HG03095 (cell line): ENCODE results near the gene LAMB1.

ENCODE experiments used
- ATAC-seq: cut with Tn5 transposase; IDR thresholded peaks from one replicate; pipeline ENCODE4 v1.9.1; 2021; ENCODE audit warnings: moderate library complexity; ENCODE audit not compliant: unreplicated experiment

Gene LAMB1

DNA sequence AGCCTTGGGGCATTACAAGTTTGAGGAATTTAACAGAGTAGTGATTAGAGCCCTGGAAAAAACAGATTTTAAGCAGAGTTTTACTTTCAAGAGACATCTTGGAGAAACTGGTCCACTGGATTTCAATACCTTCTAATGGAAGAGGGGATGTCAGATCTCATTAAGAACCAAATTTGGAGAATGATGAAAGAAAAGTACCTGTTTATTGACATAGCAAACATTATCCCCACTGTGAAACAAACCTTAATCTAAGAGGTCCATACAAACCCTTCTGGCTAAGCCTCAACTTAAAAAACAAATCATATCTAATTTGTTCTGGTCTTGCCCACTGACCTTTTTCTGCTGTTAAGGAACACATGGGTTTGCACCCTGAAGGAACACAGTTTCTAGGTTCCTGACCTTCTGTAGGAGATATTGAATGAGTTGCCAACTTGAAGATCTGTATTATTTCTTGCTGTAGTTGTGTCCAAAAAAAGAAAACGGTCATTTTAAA is 53.5 kb downstream of the LAMB1 start:
- ATAC-seq = no peak

DNA sequence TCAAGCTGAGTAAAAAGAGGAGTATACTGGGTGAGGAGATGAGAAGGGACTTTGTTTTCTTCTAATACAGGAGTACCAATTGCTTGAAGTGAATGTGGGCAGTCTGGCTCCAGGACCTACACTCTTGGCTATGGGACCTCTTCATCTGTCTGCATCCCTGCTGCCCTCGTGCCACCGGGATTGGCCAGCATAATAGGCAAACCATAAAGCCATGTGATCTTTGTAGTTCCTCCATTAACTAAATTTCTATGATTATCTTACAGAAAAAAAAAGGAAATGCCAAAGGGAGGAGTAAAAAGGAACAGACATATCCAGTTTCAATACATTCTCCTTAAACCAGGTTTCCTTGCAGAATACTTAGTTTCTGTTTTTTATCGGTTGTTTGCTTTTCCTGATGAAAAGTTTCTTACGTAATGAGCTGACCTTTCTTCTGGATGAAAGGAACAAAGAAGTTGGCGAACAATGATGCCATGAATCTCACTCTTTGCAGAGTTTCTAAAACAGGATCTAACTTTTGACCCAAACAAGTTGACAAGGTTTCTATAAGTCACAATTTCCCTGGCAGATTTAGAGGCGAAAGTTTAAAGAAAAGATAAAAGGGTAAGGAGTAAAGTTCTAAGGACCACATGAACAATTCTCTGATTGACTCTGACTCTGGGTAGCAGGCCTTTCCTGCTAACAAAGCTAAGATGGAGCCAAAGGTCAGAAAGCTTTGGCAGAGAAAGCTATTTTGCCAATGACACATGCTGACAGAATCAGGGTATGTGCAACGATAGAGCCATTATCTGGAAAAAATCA is 54.1 kb downstream of the LAMB1 start:
- ATAC-seq = no peak

DNA sequence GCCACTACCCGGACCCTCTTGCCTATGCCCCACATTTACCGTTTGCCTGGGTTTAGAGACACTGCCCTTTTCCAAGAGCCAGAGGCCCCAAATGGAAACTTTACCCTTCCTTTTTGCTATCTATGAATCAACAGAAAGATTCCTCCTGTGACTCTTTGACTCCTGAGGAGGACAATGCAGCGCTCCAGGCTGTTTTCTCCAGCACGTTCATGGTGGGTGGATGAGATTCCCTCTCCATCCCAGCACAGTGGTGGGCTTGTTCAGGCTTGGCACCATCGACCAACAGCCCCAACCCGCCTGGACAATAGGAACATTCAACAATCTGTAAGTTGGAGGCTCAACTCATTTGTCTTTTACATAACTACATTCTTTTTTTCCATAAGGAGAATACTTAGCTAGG is 56.1 kb downstream of the LAMB1 start:
- no peak for ATAC-seq

DNA sequence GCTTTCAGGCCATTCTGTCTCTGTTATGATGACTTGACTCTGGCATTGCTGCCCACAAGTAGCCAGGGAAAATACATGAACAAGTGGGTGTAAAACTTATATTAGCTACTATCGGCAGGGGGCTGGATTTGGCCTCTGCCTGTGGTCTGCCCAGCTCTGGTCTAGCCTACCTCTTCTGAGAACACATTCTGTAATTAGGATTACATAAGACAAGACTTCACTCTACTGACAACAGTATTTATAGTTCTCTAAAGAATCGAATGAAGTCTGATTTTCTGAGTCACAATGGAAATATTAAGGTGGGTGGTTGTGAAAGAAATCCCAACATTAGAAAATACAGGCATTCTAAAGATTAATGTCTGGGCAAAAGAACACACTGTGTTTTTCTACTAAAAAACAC is 56.5 kb downstream of the LAMB1 start:
- no peak for ATAC-seq

DNA sequence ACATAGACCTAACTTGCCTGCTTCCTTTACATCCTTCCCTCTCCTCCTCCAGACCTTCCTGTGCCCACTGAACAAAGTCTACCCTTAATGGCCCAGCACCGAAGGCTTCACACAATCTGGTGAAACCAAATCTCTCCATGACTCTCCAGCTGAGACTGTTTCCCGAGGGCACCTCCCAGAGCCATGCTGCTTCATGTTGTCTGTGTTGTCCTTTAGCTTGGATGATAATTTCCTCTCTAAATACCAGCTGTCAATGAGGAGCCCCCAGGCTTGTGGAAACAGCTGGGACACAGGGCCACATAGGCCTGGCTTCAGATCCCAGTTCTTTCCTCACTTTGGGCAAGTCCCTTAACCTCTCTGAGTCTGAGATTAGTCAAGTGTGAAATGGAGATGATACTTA is 57.6 kb downstream of the LAMB1 start:
- no peak for ATAC-seq

DNA sequence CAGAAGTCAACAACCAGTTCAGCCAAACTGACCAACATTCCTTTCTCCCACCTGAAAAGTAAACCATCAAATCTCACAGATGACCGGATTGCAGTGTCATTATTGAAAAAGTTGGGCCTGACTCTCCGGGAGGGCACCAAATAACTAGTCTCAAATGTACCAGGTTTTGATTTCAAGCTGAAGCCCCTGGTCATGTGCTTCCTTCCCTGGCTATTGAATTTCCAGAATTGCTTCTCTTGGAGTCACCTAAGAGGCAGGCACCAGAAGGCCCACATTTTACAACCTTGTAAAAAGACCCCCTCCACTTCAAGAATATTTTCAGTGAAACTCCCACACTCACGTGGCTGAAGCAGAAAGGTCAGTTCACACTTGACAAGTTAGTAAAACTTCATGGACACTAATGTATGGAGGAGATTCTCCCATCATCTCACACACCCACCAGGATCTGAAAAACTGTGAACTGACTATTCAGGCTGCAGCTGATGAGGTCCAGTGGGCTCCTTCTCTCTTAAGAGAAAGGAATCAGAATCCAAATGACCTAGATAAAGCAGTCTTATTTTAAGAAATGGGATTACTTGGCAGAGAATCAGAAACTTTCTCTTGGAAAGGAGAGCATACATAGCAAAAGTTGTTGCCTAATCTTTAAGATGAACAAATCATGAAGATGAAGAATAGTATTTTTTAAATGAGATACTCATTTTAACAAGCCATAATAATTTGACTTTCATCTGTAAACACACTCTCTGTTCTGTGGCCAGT is 58.4 kb downstream of the LAMB1 start:
- no peak for ATAC-seq

DNA sequence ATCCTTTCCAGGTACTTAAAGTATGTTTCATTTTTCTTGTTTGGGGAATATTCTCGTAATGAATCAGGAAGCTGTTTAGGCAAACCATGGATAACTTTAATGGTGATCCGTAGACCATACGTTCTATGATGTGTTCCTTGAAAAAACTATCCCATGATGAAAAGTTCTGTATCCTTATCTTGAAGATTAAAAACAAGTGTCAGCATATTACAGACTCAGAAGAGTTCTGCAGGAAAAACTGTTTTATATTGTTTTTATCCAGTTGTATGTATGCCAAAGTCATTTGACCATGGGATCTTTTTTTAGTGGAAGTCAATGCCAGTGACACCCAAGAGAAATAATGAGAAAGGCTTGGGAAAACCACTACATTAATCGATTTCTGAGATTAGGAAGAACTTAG is 59.9 kb downstream of the LAMB1 start:
- no peak for ATAC-seq

DNA sequence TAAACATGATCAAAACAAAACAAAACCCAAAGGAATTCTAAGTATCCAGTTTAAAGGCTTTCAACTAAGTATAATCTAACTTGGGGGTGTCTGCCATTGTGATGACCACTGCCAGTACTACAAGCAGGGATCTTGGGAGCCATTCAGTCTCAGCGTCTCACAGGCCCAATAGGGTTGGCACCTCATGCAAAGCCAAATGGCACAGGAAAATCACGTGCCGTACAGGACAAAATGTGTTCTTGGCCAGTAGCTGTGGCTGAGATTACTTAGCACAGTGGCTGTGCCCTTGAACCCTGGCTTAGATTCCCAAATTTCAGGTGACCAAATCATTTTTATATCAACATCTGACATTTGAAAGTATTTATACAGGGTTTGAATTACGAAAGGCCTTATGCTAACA is 62.0 kb downstream of the LAMB1 start:
- no peak for ATAC-seq

DNA sequence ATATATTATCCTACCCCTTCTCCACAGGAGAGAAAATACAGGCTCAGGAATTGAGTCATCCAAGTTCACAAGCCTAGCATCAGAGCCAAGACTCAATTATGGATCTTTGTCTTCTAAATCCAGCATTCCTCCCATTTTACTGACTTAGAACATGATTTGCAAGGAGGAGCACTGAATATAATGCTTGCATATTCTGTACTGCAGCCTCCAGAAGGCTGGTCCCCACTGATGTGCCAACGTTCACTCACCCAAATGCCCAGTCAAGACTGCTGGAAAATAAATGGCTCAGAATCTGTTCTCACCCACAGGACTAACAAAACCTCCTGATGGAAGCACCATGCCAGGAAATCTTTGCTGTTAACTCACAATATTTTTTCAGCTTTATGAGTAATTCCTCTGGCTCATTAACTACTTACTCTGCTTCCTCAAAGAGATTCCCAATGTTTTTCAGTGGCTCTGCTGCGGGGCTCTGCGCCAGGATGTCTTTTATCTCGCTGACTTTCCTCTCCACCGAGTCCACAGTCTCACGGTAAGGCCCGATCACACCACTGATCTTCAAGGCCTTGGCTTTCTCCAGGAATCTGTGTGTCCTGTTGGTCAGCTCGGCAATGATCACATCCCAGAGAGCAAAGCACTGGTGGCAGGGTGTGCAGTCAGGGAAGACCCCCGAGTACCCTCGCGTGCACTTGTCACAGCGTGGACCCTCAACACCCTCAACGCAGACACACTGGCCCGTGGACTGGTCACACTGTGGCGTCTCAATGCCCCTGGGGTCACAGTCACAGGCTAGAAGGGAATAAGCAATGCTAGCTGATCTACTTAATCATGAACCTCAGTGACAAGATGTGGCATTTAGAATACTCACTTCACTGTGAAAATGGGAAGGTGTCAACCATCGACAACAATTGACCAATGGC is 63.1 kb downstream of the LAMB1 start:
- no peak for ATAC-seq

DNA sequence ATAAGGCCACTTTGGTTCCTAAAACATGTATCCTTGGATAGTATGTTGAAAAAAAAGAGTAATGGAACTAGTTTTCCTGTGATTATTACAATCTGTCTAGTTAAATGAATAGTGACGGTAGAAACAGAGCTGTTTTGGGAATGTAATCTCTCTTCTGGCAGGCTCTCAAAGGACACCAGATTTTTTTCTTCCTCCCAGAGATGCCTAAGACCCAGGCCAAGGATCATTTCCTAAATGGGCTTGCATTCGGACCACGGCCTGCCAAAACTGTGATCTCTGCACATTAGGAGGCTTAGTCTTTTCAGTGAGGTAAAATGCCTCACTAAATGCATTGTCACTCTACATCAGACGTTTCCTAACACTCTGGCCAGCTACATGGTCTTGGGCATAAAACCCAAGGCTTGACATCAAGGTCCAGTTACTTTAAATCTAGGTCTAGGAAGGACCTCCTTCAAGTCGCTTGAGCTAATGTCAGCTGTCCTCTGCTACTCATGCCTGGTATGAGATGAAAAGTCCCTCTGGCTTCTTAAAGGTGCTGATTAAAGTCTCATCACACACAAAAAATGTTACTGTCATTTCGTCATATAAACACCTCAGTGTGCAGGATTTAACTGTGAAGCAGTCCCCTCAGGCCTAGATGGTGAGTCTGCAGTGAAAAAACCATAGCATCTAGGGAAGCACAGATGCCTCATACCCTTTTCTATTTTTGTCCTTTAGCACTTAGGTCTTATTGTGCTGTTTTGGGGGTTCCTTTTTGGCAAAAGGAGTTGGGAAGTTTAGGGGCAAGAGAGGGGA is 64.3 kb downstream of the LAMB1 start:
- no peak for ATAC-seq

DNA sequence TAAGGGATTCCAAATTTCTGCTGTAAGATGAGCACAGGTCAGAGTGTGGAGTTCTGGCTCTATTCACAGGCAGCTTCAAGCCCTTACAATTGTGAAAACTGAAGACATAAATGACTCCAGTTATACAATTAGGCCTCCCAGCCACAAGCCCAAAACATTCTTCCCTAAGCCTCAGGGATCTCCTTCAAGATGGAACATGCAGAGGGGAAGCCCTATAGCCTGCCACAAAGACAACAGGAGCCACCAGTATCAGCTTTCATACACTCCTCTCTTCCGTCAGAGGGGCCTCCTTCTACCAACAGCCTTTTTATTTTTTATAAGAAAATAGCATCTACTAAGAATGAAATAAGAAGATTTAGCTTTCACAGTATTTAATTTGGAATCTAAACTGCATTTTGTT is 65.4 kb downstream of the LAMB1 start:
- ATAC-seq = no peak

DNA sequence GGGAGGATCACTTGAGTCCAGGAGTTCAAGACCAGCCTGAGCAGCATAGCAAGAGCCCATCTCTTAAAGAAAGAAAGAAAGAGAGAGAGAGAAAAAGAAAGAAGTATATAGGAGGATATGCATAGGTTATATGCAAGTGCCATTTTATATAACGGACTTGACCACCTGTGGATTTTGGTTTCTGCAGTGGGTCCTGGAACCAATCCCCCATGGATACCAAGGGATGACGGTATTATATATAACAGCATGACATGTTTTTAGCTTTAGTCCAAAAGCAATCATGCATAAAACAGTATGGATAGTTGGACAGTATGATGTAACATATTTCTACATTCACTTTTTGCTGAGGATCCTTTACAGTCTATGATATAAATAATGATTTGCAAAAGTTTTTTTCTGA is 66.6 kb downstream of the LAMB1 start:
- no peak for ATAC-seq

DNA sequence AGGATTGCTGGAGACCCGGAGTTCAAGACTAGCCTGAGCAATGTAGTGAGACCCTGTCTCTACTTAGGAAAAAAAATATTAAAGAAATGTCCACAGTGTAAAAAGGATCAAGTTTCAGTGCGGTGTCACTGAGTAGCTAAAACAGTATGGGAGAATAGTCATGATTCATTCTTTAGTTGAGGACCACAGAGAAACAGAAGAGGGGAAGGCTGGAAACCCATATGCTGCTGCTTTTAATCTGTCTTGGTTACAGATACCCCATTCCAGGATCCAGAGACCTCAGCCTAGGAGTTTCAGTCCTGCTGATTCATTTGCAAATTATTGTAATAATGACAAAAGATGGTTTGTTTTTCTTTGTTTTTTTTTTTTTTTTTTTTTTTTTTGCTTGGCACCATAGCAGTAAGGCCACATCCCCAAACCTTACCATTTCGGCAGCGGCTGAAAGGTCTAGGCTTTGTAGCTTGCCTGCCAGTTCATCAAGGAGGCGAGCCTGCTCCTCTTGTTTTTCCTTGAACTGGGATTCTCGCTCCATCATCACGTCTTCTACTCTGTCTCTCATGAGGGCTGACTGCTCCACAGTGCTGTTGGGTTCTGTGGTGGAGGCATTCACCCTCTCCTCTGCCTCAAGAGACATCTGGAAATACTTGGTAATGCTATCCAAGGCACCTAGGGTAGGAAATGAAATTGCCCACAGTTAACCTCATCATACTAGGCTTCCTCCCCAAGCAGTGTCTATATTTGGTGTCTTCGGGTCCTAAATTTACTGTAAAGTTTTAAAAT is 67.8 kb downstream of the LAMB1 start:
- no peak for ATAC-seq

DNA sequence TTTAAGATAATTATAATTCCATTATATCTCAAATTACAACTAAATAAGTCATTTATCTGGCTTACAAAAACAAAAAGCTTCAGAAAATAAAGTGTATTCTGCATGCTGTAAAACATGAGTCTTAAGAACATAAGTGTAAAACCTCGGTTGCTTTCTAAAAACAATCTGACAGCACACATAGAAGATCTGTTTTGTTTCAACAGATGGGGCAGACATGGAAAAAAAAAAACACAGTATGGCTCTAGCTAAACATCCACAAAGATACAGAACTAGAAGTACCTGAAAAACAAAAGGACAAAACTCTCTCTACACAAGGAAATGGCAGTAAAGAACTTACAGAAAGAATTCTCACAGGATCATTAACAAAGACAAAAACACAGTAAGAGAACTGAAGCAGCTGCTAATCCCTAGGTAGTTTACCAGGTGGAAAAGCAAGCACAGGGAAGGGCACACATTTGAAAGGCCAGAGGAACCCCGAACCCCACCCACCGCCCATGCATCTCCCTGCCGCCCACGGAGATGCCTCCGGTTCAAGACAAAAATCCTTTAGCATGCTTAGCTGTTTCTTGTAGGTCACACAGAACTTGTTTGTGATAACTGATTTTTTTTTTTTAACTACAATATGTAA is 69.5 kb downstream of the LAMB1 start:
- ATAC-seq = no peak

DNA sequence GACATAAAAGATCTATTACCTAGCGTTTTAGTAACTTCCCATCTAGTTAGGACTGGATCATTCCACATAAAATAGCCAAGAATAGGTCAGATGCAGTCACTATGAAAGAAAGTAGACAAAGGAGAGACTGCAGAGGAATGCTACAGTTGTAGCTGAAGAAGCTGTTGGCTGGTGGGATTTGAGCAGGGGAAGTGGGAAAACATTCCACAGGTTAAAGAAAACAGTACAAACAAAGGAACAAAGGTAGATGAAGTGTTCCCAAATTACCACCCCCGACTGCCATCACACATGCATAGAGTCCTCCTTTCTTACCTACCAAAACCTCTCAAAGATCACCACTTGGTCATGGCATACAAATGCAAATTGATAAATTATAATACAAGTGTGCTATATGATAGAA is 70.2 kb downstream of the LAMB1 start:
- no peak for ATAC-seq

DNA sequence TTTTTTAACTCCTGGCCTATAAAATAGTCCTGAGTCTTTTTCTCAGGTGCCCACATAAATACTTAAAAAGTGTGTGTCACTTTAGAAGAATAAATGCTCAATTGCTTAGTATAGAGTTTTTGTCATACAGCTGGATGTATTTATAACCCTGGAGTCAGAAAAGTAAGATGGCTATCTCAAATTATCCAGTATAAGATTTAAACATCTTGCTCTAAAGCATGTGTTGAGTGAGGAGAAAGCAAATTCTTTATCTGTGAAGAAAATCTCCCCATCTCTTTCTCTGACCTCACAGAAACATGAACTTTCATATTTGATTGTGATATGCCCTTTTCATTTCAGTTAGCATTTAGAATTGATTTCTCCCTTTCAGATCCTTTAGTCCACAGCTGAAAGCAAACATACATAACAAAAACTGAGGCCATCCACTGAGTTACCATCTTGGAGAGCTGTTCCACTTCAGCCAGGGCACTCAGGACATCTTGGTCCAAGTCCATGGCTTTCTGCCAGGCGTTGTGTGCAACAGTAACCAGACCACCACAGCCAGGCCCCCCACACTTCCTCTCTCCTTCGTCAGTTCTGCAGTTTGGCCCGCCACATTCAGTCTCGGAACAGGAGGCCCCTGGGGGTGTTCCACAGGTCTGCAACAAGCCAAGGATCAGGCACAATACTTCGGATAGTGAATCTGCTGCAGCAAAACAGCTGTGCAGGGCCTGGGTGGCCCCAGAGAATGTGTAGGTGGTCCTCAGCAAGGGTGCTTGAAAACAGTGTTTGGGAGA is 71.0 kb downstream of the LAMB1 start:
- ATAC-seq = no peak

DNA sequence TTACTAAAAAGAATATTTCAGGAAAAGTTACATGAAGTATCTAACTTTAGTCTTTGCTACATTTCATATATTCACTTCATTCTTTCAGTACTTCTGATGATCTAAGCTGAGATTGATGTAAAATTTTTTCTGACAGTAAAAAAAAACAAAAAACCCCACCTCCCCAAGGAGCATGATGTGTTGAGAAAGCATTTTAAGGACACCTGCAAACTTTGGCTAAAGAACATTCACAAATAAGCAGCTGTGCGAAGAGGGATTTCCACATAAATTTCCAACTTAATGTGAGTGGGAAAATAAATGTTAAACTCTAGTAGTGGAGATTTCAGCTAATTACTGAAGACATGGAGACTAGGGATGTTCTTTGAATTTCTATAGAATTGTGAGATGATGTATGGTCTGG is 76.5 kb downstream of the LAMB1 start:
- ATAC-seq = no peak

DNA sequence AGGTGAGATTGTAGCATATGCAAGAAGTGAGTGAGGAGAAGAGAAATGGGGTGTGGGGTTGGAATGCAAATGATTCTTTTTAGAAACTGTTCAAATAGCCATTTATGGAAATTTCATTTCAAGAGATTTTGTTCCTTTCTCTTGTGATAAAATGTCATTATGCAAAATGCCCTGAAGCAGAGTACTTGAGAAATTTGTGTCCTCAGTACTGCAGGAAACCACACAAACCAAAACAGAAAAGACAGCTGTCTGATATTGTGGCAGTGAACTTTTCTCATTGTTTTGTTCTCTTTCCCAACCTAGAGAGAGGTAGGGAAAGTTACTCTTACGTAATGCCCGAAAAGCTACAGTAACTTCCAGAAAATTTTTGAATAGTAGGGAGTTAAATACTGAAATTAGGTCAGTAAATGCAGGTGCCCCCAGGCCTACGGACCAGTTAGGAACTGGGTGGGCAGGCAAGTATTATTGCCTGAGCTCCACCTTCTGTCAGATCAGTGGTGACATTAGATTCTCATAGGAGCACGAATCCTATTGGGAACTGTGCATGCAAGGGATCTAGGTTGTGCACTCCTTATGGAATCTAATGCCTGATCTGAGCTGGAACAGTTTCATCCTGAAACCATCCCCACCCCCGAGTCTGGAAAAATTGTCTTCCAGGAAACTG is 78.0 kb downstream of the LAMB1 start:
- peak; percentile 91 for ATAC-seq
